NOMO-1 treated with DMSO at 0.1 percent for 48 hours (cell line): ENCODE data around the gene MUC22.

Source experiments
- DNase-seq: peaks from one replicate; lab custom pipeline; 2025; ENCODE audit not compliant: unreplicated experiment; lab: John Stamatoyannopoulos, UW

MUC22 gene

GRCh38 chr6:31010393-31011060, at the start of gene MUC22:
Gene MUC22 (plus strand): TSS chr6:31010474. CDS start chr6:31010707, 233 bp downstream.
- DNase-seq: no peak

GRCh38 chr6:30960907-30961673, 49.2 kb upstream of the MUC22 start:
- peak; percentile 31 for DNase-seq

GRCh38 chr6:30962716-30963115, 47.6 kb upstream of the MUC22 start:
- DNase-seq: no peak

GRCh38 chr6:30963641-30964040, 46.6 kb upstream of the MUC22 start:
- no peak for DNase-seq

- DNase-seq: no peak
Measured at GRCh38 chr6:30964075-30964474, 46.2 kb upstream of the MUC22 start.

- DNase-seq: no peak
Measured at GRCh38 chr6:30965140-30965601, 45.1 kb upstream of the MUC22 start.

GRCh38 chr6:30966154-30966553, 44.1 kb upstream of the MUC22 start:
- no peak for DNase-seq

GRCh38 chr6:30969171-30969570, 41.1 kb upstream of the MUC22 start:
- DNase-seq: peak; percentile 73

GRCh38 chr6:30970946-30971345, 39.3 kb upstream of the MUC22 start:
- DNase-seq: no peak

GRCh38 chr6:30972816-30973215, 37.5 kb upstream of the MUC22 start:
- no peak for DNase-seq

GRCh38 chr6:30974490-30975252, 35.6 kb upstream of the MUC22 start:
- DNase-seq: no peak

GRCh38 chr6:30979141-30979540, 31.1 kb upstream of the MUC22 start:
- no peak for DNase-seq

GRCh38 chr6:30979690-30980089, 30.6 kb upstream of the MUC22 start:
- no peak for DNase-seq

GRCh38 chr6:30981942-30982772, 28.1 kb upstream of the MUC22 start:
- no peak for DNase-seq

GRCh38 chr6:30983439-30983838, 26.8 kb upstream of the MUC22 start, which contains the start of gene MUC21:
Gene MUC21 (plus strand): TSS chr6:30983718. CDS start chr6:30983959, 241 bp downstream.
- no peak for DNase-seq

GRCh38 chr6:30985490-30985889, 24.8 kb upstream of the MUC22 start:
- no peak for DNase-seq

- no peak for DNase-seq
Measured at GRCh38 chr6:30987304-30987703, 23.0 kb upstream of the MUC22 start.

- DNase-seq: no peak
Measured at GRCh38 chr6:30988209-30988825, 22.0 kb upstream of the MUC22 start.

GRCh38 chr6:30990422-30991086, 19.7 kb upstream of the MUC22 start:
- no peak for DNase-seq

GRCh38 chr6:30991891-30992290, 18.4 kb upstream of the MUC22 start:
- DNase-seq: no peak
